Measurements from ENCODE around the gene DNAL1. TPM values are rescaled to one million over a fixed set of nuclear protein-coding genes. Genes with fewer than 3 reads are reported as not detected.

DNAL1 gene
- total and polyA plus RNA-seq, 8 donors, result 0.29 to 12.9 (median 7.7) TPM; not detected in 1

- Histone ChIP-seq H3K9me3 (no peaks in the 10 kb centered on the region), H3K36me3 (no peaks in the 10 kb centered on the region), H3K4me3 (no peak overlapping the region), H3K4me1 (no peaks in the 10 kb centered on the region), H3K27ac (no peak overlapping the region), H3K27me3 (no peaks in the 10 kb centered on the region)
- TF ChIP-seq CTCF (IDR thresholded peaks at IDR 0.05) (no peak), EP300 (IDR thresholded peaks at IDR 0.05) (no peak), POLR2AphosphoS5 (IDR thresholded peaks at IDR 0.05) (no peak), POLR2A (IDR thresholded peaks at IDR 0.05) (no peak)
- WGBS, 5 donors, result 72 to 92% (median 87%) methylated on average over 3 of the region's 3 CpGs
- intact Hi-C loops (cut with DNase I; ENCODE audit: low total_unique reads), result no loop called here
- no peak for DNase-seq
Measured at GRCh38 chr14:73606271-73606670, 38.5 kb upstream of the DNAL1 start.

GRCh38 chr14:73607241-73607640 lies 37.5 kb upstream of the DNAL1 start:
- Histone ChIP-seq H3K27me3 (no peaks in the 10 kb centered on the region), H3K27ac (no peak overlapping the region), H3K36me3 (no peaks in the 10 kb centered on the region), H3K4me1 (peaks cover 1 to 7% (median 4%) of the 10 kb centered on the region in 4 donors), H3K4me3 (no peak overlapping the region), H3K9me3 (no peaks in the 10 kb centered on the region)
- WGBS, 5 donors, result 79 to 100% (median 86%) methylated on average over 1 of the region's 1 CpG
- intact Hi-C loops (cut with DNase I; ENCODE audit: low total_unique reads), result no loop called here
- TF ChIP-seq POLR2A (IDR thresholded peaks at IDR 0.05), result no peak
- no peak for DNase-seq

- H3K27ac ChIP-seq, result no peak overlapping the region
- H3K27me3 ChIP-seq, result no peaks in the 10 kb centered on the region
- no peak overlapping the region for H3K4me3 ChIP-seq
- TF ChIP-seq POLR2A (IDR thresholded peaks at IDR 0.05) (no peak), POLR2AphosphoS5 (IDR thresholded peaks at IDR 0.05) (no peak), CTCF (IDR thresholded peaks at IDR 0.05) (no peak), EP300 (IDR thresholded peaks at IDR 0.05) (no peak)
- H3K36me3 ChIP-seq, result no peaks in the 10 kb centered on the region
- WGBS, 5 donors, result 18 to 34% (median 32%) methylated on average over 2 of the region's 2 CpGs
- intact Hi-C loops (cut with DNase I; ENCODE audit: low total_unique reads), result no loop called here
- H3K9me3 ChIP-seq, result no peaks in the 10 kb centered on the region
- peak in 1 of 2 donors; percentile 18 for DNase-seq
- peaks cover 7 to 17% (median 10%) of the 10 kb centered on the region in 4 donors for H3K4me1 ChIP-seq
Measured at GRCh38 chr14:73610687-73611086, 34.1 kb upstream of the DNAL1 start.

- Histone ChIP-seq H3K36me3 (no peaks in the 10 kb centered on the region), H3K27me3 (no peaks in the 10 kb centered on the region), H3K4me1 (peaks cover 7 to 17% (median 10%) of the 10 kb centered on the region in 4 donors), H3K9me3 (no peaks in the 10 kb centered on the region), H3K4me3 (peak within 1 kb of the TSS; percentile 56 to 76 (median 62)), H3K27ac (peak within 1 kb of the TSS; percentile 73 to 87 (median 77))
- no peak for TF ChIP-seq POLR2A (IDR thresholded peaks at IDR 0.05)
- TF ChIP-seq POLR2AphosphoS5 (IDR thresholded peaks at IDR 0.05), result peak in 2 of 3 donors; percentile 4 to 28
- peak; percentile 66 to 89 for DNase-seq
- intact Hi-C loops (cut with DNase I; ENCODE audit: low total_unique reads), result no loop called here
- 0 to 2% (median 0%) methylated on average over 15 to 84 of the region's 84 CpGs for WGBS, 5 donors
Measured at GRCh38 chr14:73612339-73613045, 32.3 kb upstream of the DNAL1 start, which contains the start of gene ACOT6. Gene ACOT6 (plus strand): TSS chr14:73612517. CDS start chr14:73612572, 55 bp downstream.

GRCh38 chr14:73613046-73613383 lies 31.8 kb upstream of the DNAL1 start:
- H3K27ac ChIP-seq, result peak overlapping the region; percentile 73 to 87 (median 77)
- peaks cover 7 to 17% (median 10%) of the 10 kb centered on the region in 4 donors for H3K4me1 ChIP-seq
- no peaks in the 10 kb centered on the region for H3K9me3 ChIP-seq
- H3K36me3 ChIP-seq, result no peaks in the 10 kb centered on the region
- WGBS, 5 donors, result 0 to 7% (median 5%) methylated on average over 12 to 13 of the region's 13 CpGs
- TF ChIP-seq POLR2AphosphoS5 (IDR thresholded peaks at IDR 0.05) (no peak), CTCF (IDR thresholded peaks at IDR 0.05) (no peak), EP300 (IDR thresholded peaks at IDR 0.05) (no peak), POLR2A (IDR thresholded peaks at IDR 0.05) (no peak)
- intact Hi-C loops (cut with DNase I; ENCODE audit: low total_unique reads), result no loop called here
- peak overlapping the region; percentile 56 to 76 (median 62) for H3K4me3 ChIP-seq
- no peaks in the 10 kb centered on the region for H3K27me3 ChIP-seq
- DNase-seq, result no peak
